K562 (cell line): Measurements from ENCODE around the gene C1orf167. TPM values are rescaled to one million over a fixed set of nuclear protein-coding genes. Genes with fewer than 3 reads are reported as not detected.

Experiments
- ATAC-seq: fragments of 200-7000 bp; cut with Tn5 transposase; 3 replicates; pipeline ENCODE4 v1.9.1; 2020; ENCODE audit warnings: moderate library complexity
- BruUV-seq: library from RNA; stranded (reverse); fragments of 400-500 nt; replicated peaks from 2 replicates; lab custom pipeline; 2021; lab: Mats Ljungman, UMichigan
- CTCF ChIA-PET: fragments of 300-600 bp; formaldehyde crosslinking; extraction: SDS; loops from one replicate; lab custom pipeline; 2021; ENCODE audit warnings: low intra/inter-chr PET ratio; lab: Yijun Ruan, JAX
- POLR2A ChIA-PET: fragments of 300-600, 350-650 bp; sonication (Branson Sonifier 250); formaldehyde crosslinking; extraction: SDS; loops from one replicate; lab custom pipeline; 2021; ENCODE audit warnings: antibody characterized with exemption, inconsistent platforms; lab: Yijun Ruan, JAX
- DNase-seq, 4 experiments: peaks; one replicate each; pipeline versions ENCODE4 v3.0.0 to v3.0.0-alpha.2; 2011 to 2018; ENCODE audit warnings: low spot score in 3 of 4, mixed read lengths in 3 of 4; ENCODE audit errors: extremely low read depth in 1 of 4
- FAIRE-seq: peaks from 2 replicates; lab custom pipeline; 2011; peaks lifted over from hg19 to GRCh38; lab: Jason Lieb, UNC
- H2AFZ ChIP-seq: 2 replicates; pipeline ENCODE4 v1.6.0; 2011; ENCODE audit warnings: low read depth, low read length, control low read depth, inconsistent platforms
- H3K27ac ChIP-seq: fragments of 200-600 bp; 3 replicates; pipeline ENCODE4 v1.8.0; 2011; ENCODE audit warnings: low read depth, mild to moderate bottlenecking, control low read depth, inconsistent platforms, low read length, moderate library complexity, mixed read lengths; ENCODE audit errors: extremely low read depth
- H3K27me3 ChIP-seq, 2 experiments: fragments of 300-600 bp in 1 of 2; 2 replicates in 1 of 2; 3 replicates in 1 of 2; pipeline versions ENCODE4 v1.6.0 to v1.8.0; 2011; ENCODE audit warnings: inconsistent platforms in 2 of 2, low read length in 2 of 2, mild to moderate bottlenecking in 1 of 2, mixed read lengths in 1 of 2, moderate library complexity in 1 of 2; ENCODE audit not compliant: control insufficient read depth in 2 of 2, insufficient read depth in 2 of 2
- H3K36me3 ChIP-seq: fragments of 300-600 bp; 3 replicates; pipeline ENCODE4 v1.8.0; 2011; ENCODE audit warnings: mild to moderate bottlenecking, low read length, inconsistent platforms; ENCODE audit not compliant: control insufficient read depth, insufficient read depth
- H3K4me1 ChIP-seq, 2 experiments: fragments of 200-600 bp in 1 of 2; replicated peaks in 1 of 2; 2 replicates in 1 of 2; 3 replicates in 1 of 2; pipeline versions ENCODE4 v1.5.1 to v1.8.0; 2011; ENCODE audit warnings: inconsistent platforms in 2 of 2, low read length in 2 of 2, mild to moderate bottlenecking in 1 of 2, mixed read lengths in 1 of 2, moderate library complexity in 1 of 2; ENCODE audit not compliant: control insufficient read depth in 2 of 2, insufficient read depth in 2 of 2
- H3K4me2 ChIP-seq: 2 replicates; pipeline ENCODE4 v1.6.1; 2011; ENCODE audit warnings: low read length, control low read depth, inconsistent platforms, mixed read lengths; ENCODE audit not compliant: insufficient read depth
- H3K4me3 ChIP-seq: fragments of 200-600 bp; sonication (generic), shearing (Covaris generic); 2 replicates; pipeline ENCODE4 v1.5.1; 2016; ENCODE audit warnings: control low read depth, inconsistent platforms
- H3K79me2 ChIP-seq: fragments of 200-600 bp; 3 replicates; pipeline ENCODE4 v1.8.0; 2011; ENCODE audit warnings: low read length, inconsistent platforms; ENCODE audit not compliant: control insufficient read depth, insufficient read depth
- H3K9ac ChIP-seq, 2 experiments: 2 replicates each; pipeline versions ENCODE4 v1.6.0 to v1.6.1; 2011; ENCODE audit warnings: low read depth in 2 of 2, low read length in 2 of 2, control low read depth in 1 of 2, inconsistent platforms in 1 of 2, mild to moderate bottlenecking in 1 of 2, mixed read lengths in 1 of 2; ENCODE audit not compliant: insufficient read depth in 1 of 2
- H3K9me1 ChIP-seq: one replicate; pipeline ENCODE4 v1.6.0; 2011; ENCODE audit warnings: inconsistent platforms, mild to moderate bottlenecking, low read length, moderate library complexity; ENCODE audit not compliant: control insufficient read depth, insufficient read depth
- H3K9me3 ChIP-seq: replicated peaks from 2 replicates; pipeline ENCODE4 v1.5.1; 2011; ENCODE audit warnings: low read depth, low read length, inconsistent platforms; ENCODE audit not compliant: control insufficient read depth, insufficient read depth
- H4K20me1 ChIP-seq: replicated peaks from 2 replicates; pipeline ENCODE4 v1.6.1; 2011; ENCODE audit warnings: low read length, inconsistent platforms, mixed read lengths; ENCODE audit not compliant: control insufficient read depth, insufficient read depth
- BRD4 ChIP-seq: fragments of 200-600 bp; sonication (generic); IDR thresholded peaks from 2 replicates; pipeline ENCODE4 v1.6.1; 2017; ENCODE audit warnings: inconsistent platforms
- CTBP1 ChIP-seq: fragments of 450-650 bp; IDR thresholded peaks from 2 replicates; pipeline ENCODE4 v1.6.1; 2016; ENCODE audit warnings: borderline replicate concordance
- CTCFL ChIP-seq: IDR thresholded peaks from 2 replicates; pipeline ENCODE4 v1.6.1; 2011; ENCODE audit warnings: borderline replicate concordance, low read depth, mild to moderate bottlenecking, moderate library complexity, low read length; ENCODE audit not compliant: insufficient read depth, poor library complexity, severe bottlenecking
- EP300 ChIP-seq: IDR thresholded peaks from 2 replicates; pipeline ENCODE4 v1.6.1; 2012; ENCODE audit warnings: low read length, improper control_type of control experiment
- ID3 ChIP-seq, 2 experiments: fragments of 250-450 bp in 1 of 2; fragments of 450-650 bp in 1 of 2; sonication (Bioruptor Pico) in 1 of 2; IDR thresholded peaks; 2 replicates each; pipeline versions ENCODE4 v1.6.1 to v1.8.0; 2016 to 2021; ENCODE audit warnings: mild to moderate bottlenecking in 2 of 2, moderate library complexity in 2 of 2, missing compliant biosample characterization in 1 of 2, missing genetic modification characterization in 1 of 2
- MTA3 ChIP-seq: fragments of 450-650 bp; formaldehyde crosslinking; IDR thresholded peaks from 2 replicates; pipeline ENCODE4 v1.6.1; 2017; ENCODE audit warnings: mild to moderate bottlenecking, borderline replicate concordance
- SIN3B ChIP-seq: fragments of 450-650 bp; IDR thresholded peaks from 2 replicates; pipeline ENCODE4 v1.6.1; 2017; ENCODE audit warnings: low read depth, mild to moderate bottlenecking, moderate library complexity
- TARDBP ChIP-seq: fragments of 450-650 bp; IDR thresholded peaks from 2 replicates; pipeline ENCODE4 v1.6.1; 2016
- TEAD4 ChIP-seq, 2 experiments: sonication (generic) in 1 of 2; formaldehyde crosslinking in 1 of 2; IDR thresholded peaks; 2 replicates each; pipeline versions ENCODE4 v1.6.1 to v1.8.0; 2012 to 2022; ENCODE audit warnings: borderline replicate concordance in 1 of 2, inconsistent platforms in 1 of 2, low read length in 1 of 2, mild to moderate bottlenecking in 1 of 2, missing genetic modification reagents in 1 of 2
- U2AF1 ChIP-seq: fragments of 200-400 bp; formaldehyde crosslinking; optimal IDR thresholded peaks from 2 replicates; pipeline ENCODE3; 2017; ENCODE audit warnings: mild to moderate bottlenecking, low read depth, low read length, moderate library complexity
- ZFP36 ChIP-seq: fragments of 150-350 bp; IDR thresholded peaks from 2 replicates; pipeline ENCODE4 v1.6.1; 2018; ENCODE audit warnings: low read length, low read depth; ENCODE audit not compliant: partially characterized antibody
- ZNF165 ChIP-seq: fragments of 250-450 bp; sonication (Bioruptor Pico); IDR thresholded peaks from 2 replicates; pipeline ENCODE4 v1.4.0; 2020; ENCODE audit warnings: borderline replicate concordance
- ZNF263 ChIP-seq: sonication (generic); formaldehyde crosslinking; IDR thresholded peaks from 2 replicates; pipeline ENCODE4 v1.8.0; 2022; ENCODE audit warnings: mild to moderate bottlenecking, missing genetic modification reagents, borderline replicate concordance
- WGBS: fragments of 100-300 bp; shearing (Covaris generic); methylation state at CpG from one replicate; pipeline ENCODE4 v1.1.6; 2016; ENCODE audit warnings: low coverage, mixed read lengths; ENCODE audit not compliant: insufficient coverage; ENCODE audit errors: missing lambda C conversion rate; 5-methylcytosine and 5-hydroxymethylcytosine counted together
- in situ Hi-C: fragments of 300-500 bp; cut with MboI; formaldehyde crosslinking; loops from 4 replicates; pipeline ENCODE4 v1.15.0; 2018; ENCODE audit warnings: inconsistent platforms, mixed read lengths
- intact Hi-C: fragments of 100-400 bp; cut with micrococcal nuclease; formaldehyde crosslinking; loops from 2 replicates; pipeline ENCODE4 v1.14.2; 2022
- polyA plus RNA-seq, 8 experiments: library from polyadenylated mRNA; depleted of rRNA in 4 of 8; stranded (reverse) in 5 of 8; unstranded in 3 of 8; fragments of >200 nt; fragmentation: Nextera tagmentation in 2 of 8; fragmentation: Illumina TruSeq in 1 of 8; extraction: Ambion mirVana in 2 of 8; extraction: Trizol in 1 of 8; gene quantifications; 2 replicates each; pipeline versions ENCODE4 v1.2.1 to v1.2.3, GENCODE V29; 2011 to 2014; ENCODE audit warnings: inconsistent platforms in 1 of 8, missing spikeins in 1 of 8
- total RNA-seq, 7 experiments: library from RNA; depleted of rRNA in 6 of 7; stranded (reverse); fragments of >200 nt in 6 of 7; fragmentation: Illumina TruSeq in 2 of 7; extraction: Trizol in 2 of 7; gene quantifications; 2 replicates each; pipeline versions ENCODE4 v1.2.1 to v1.2.3, GENCODE V29; 2011 to 2021; ENCODE audit warnings: low replicate concordance in 1 of 7
- TF ChIP-seq, protein P1 (sequence below), 3 experiments: IDR thresholded peaks in 2 of 3; conservative IDR thresholded peaks in 1 of 3; 2 replicates each; pipeline ENCODE4 v1.5.1; 2011 to 2012; ENCODE audit warnings: low read length in 3 of 3, mild to moderate bottlenecking in 3 of 3, control low read depth in 2 of 3, improper control_type of control experiment in 1 of 3, inconsistent platforms in 1 of 3, low read depth in 1 of 3, mixed read lengths in 1 of 3, moderate library complexity in 1 of 3; ENCODE audit not compliant: insufficient read depth in 2 of 3

Gene C1orf167
- total and polyA plus RNA-seq, 9 of the 15 experiments (the other 6 are each of a cell fraction or from before 2014, with no cell fraction given) = 0.22 to 0.86 (median 0.31) TPM; not detected in 2

DNA sequence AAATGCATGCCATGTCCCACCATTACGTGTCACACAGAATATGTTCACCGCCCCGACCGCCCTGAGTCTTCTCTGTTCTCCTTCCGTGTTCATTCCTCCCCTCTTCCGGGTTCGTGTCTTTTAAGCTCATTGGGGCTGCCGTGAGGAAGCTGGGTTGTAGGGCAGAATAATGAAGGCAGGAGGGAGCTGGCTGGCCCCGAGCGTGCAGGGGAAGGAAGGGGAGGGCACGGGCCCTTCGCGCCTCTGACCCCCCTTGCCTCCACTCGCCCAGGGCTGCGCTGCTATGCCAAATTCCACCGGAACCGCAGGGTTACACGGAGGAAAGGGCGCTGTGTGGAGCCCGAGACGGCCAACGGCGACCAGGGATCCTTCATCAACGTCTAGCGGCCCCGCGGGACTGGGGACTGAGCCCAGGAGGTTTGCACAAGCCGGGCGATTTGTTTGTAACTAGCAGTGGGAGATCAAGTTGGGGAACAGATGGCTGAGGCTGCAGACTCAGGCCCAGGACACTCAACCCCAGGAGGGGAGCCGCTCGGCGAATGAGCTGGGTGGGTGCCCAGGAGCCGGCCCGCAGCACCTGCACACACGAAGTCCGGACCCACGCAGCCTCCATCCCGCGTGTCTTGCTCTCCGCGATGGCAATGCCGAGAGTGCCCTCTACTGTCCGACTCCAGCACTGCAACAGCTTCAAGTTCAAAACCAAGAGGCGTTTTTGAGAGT lies 42.5 kb upstream of the C1orf167 start:
- Histone ChIP-seq H3K4me3 (no peak overlapping the region), H3K27ac (no peak overlapping the region)
- peak; percentile 64; the same call in 1 of the 2 replicates for TF ChIP-seq TARDBP
- peak; percentile 75; the same call in 1 of the 2 replicates for TF ChIP-seq MTA3
- no peak for TF ChIP-seq ZFP36
- no peak for TF ChIP-seq U2AF1
- no peak for TF ChIP-seq CTCFL
- TF ChIP-seq TEAD4 (IDR thresholded peaks at IDR 0.05; ENCODE audit: low read length) = 0 out of 2 replicates have a peak, but pooled peaks have one; percentile 11
- no peak for TF ChIP-seq TEAD4 (CRISPR knock-in tag; IDR thresholded peaks at IDR 0.05; ENCODE audit: borderline replicate concordance)
- peak; percentile 49; the same call in 1 of the 2 replicates for TF ChIP-seq SIN3B
- peak; percentile 57; the same call in 1 of the 2 replicates for TF ChIP-seq ZNF263 (CRISPR knock-in tag)
- TF ChIP-seq, protein P1, sequence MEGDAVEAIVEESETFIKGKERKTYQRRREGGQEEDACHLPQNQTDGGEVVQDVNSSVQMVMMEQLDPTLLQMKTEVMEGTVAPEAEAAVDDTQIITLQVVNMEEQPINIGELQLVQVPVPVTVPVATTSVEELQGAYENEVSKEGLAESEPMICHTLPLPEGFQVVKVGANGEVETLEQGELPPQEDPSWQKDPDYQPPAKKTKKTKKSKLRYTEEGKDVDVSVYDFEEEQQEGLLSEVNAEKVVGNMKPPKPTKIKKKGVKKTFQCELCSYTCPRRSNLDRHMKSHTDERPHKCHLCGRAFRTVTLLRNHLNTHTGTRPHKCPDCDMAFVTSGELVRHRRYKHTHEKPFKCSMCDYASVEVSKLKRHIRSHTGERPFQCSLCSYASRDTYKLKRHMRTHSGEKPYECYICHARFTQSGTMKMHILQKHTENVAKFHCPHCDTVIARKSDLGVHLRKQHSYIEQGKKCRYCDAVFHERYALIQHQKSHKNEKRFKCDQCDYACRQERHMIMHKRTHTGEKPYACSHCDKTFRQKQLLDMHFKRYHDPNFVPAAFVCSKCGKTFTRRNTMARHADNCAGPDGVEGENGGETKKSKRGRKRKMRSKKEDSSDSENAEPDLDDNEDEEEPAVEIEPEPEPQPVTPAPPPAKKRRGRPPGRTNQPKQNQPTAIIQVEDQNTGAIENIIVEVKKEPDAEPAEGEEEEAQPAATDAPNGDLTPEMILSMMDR (IDR thresholded peaks at IDR 0.05 in 2 of 3, conservative IDR thresholded peaks at IDR 0.05 in 1 of 3; ENCODE audit: insufficient read depth in 2 of 3, low read depth in 1 of 3, low read length in 3 of 3) = peak; percentile 94 to 99 (median 98)
- no peak for TF ChIP-seq ID3 (CRISPR knock-in tag; IDR thresholded peaks at IDR 0.05)
- TF ChIP-seq ID3 (tag; IDR thresholded peaks at IDR 0.05) = peak; percentile 42; the same call in 1 of the 2 replicates
- peak; percentile 77 for TF ChIP-seq CTBP1
- peak; percentile 54; the same call in 1 of the 2 replicates for TF ChIP-seq BRD4
- TF ChIP-seq EP300 = 0 out of 2 replicates have a peak, but pooled peaks have one; percentile 6
- TF ChIP-seq ZNF165 (CRISPR knock-in tag) = no peak

More for the DNA sequence above, 42.5 kb upstream of the C1orf167 start:
- no peaks in the 10 kb centered on the region for H4K20me1 ChIP-seq
- peak overlapping the region; percentile 86 for H2AFZ ChIP-seq
- FAIRE-seq (peak; percentile 91), ATAC-seq (peak; percentile 79), DNase-seq (peak; percentile 71 to 85 (median 77))
- POLR2A ChIA-PET = interaction anchor here (0.6 to 1.6 kb wide), 12 partner anchors 9 to 82 kb away, joined by 3 to 6 read pairs (median 4); partner anchors contain the start of genes AGTRAP and FBXO6
- H3K9me3 ChIP-seq = no peaks in the 10 kb centered on the region
- CTCF ChIA-PET = interaction anchor here (0.6 to 3.7 kb wide), 9 partner anchors 30 to 221 kb away, joined by 3 to 52 read pairs (median 3); partner anchors contain the start of gene FBXO6
- intact Hi-C loops = loop anchor here (1.0 to 10.0 kb wide), 3 partner anchors 30 to 685 kb away; no protein-coding TSS in a partner anchor
- BruUV-seq = no TSS peak
- no peaks in the 10 kb centered on the region for H3K79me2 ChIP-seq
- peak overlapping the region in 1 of 2 experiments; percentile 87; a peak in 2 of 4 replicates for H3K9ac ChIP-seq
- 19% methylated on average over 44 of the region's 44 CpGs for WGBS
- peak overlapping the region; percentile 67 for H3K4me2 ChIP-seq
- H3K27me3 ChIP-seq = peaks cover 19 to 25% of the 10 kb centered on the region in 2 experiments; a peak in 4 of 5 replicates
- peaks cover 4 to 13% of the 10 kb centered on the region in 2 experiments; a peak in 4 of 5 replicates for H3K4me1 ChIP-seq
- no peaks in the 10 kb centered on the region for H3K9me1 ChIP-seq
- in situ Hi-C loops = loop anchor here (5.0 kb wide), 2 partner anchors 62 to 672 kb away; partner anchors contain the start of gene MASP2
- no peaks in the 10 kb centered on the region for H3K36me3 ChIP-seq
